WTC11 (cell line): Measurements from ENCODE around the gene GPC6.

ENCODE experiments used
- CREB1 ChIP-seq: sonication (generic); formaldehyde crosslinking; IDR thresholded peaks from 2 replicates; pipeline ENCODE4 v1.8.0; 2023; ENCODE audit warnings: mild to moderate bottlenecking, missing genetic modification reagents
- NFYB ChIP-seq: sonication (generic); formaldehyde crosslinking; conservative IDR thresholded peaks from 2 replicates; pipeline ENCODE4 v1.8.0; 2022; ENCODE audit warnings: low read depth, missing genetic modification reagents
- RELA ChIP-seq: sonication (generic); formaldehyde crosslinking; IDR thresholded peaks from 2 replicates; pipeline ENCODE4 v1.8.1; 2022; ENCODE audit warnings: missing genetic modification reagents, mild to moderate bottlenecking, borderline replicate concordance
- SMAD4 ChIP-seq: sonication (generic); formaldehyde crosslinking; IDR thresholded peaks from 2 replicates; pipeline ENCODE4 v1.8.0; 2022; ENCODE audit warnings: mild to moderate bottlenecking, missing genetic modification reagents
- TEAD4 ChIP-seq: sonication (generic); formaldehyde crosslinking; IDR thresholded peaks from 2 replicates; pipeline ENCODE4 v1.8.0; 2022; ENCODE audit warnings: mild to moderate bottlenecking, missing genetic modification reagents
- TF ChIP-seq, protein P1 (sequence below): fragments of 200-600 bp; IDR thresholded peaks from 2 replicates; pipeline ENCODE4 v1.8.0; 2022; ENCODE audit warnings: antibody characterized with exemption
- TF ChIP-seq, protein P2 (sequence below): sonication (generic); formaldehyde crosslinking; IDR thresholded peaks from 2 replicates; pipeline ENCODE4 v1.8.0; 2023; ENCODE audit warnings: missing genetic modification reagents
- TF ChIP-seq, protein P3 (sequence below): sonication (generic); formaldehyde crosslinking; IDR thresholded peaks from 2 replicates; pipeline ENCODE4 v1.8.0; 2023; ENCODE audit warnings: mild to moderate bottlenecking, missing genetic modification reagents

DNA sequence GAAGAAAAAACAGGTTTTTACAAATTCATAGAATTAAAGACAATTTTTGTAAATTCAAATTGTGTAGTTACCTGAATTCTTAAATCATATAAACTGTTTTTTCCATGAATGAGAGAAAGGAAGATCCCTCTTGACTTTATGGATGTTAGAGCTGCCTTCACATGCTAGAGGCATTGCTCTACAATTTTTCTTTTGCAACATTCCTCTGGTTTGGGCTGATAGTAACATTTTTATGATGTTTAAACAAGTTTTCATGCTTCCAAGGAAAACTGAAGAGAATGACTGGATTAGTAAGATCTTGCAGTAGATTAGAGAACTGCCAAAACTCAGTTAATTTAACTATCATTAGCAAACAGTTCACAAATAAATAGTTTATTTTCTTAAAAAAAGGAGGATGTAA, 250.6 kb downstream of the GPC6 start:
- no peak for TF ChIP-seq TEAD4 (CRISPR knock-in tag)
- TF ChIP-seq, protein P1, sequence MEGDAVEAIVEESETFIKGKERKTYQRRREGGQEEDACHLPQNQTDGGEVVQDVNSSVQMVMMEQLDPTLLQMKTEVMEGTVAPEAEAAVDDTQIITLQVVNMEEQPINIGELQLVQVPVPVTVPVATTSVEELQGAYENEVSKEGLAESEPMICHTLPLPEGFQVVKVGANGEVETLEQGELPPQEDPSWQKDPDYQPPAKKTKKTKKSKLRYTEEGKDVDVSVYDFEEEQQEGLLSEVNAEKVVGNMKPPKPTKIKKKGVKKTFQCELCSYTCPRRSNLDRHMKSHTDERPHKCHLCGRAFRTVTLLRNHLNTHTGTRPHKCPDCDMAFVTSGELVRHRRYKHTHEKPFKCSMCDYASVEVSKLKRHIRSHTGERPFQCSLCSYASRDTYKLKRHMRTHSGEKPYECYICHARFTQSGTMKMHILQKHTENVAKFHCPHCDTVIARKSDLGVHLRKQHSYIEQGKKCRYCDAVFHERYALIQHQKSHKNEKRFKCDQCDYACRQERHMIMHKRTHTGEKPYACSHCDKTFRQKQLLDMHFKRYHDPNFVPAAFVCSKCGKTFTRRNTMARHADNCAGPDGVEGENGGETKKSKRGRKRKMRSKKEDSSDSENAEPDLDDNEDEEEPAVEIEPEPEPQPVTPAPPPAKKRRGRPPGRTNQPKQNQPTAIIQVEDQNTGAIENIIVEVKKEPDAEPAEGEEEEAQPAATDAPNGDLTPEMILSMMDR: no peak
- TF ChIP-seq NFYB (CRISPR knock-in tag): no peak
- no peak for TF ChIP-seq CREB1
- no peak for TF ChIP-seq SMAD4
- TF ChIP-seq RELA: no peak
- TF ChIP-seq, protein P2, sequence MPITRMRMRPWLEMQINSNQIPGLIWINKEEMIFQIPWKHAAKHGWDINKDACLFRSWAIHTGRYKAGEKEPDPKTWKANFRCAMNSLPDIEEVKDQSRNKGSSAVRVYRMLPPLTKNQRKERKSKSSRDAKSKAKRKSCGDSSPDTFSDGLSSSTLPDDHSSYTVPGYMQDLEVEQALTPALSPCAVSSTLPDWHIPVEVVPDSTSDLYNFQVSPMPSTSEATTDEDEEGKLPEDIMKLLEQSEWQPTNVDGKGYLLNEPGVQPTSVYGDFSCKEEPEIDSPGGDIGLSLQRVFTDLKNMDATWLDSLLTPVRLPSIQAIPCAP (CRISPR knock-in tag): no peak
- TF ChIP-seq, protein P3, sequence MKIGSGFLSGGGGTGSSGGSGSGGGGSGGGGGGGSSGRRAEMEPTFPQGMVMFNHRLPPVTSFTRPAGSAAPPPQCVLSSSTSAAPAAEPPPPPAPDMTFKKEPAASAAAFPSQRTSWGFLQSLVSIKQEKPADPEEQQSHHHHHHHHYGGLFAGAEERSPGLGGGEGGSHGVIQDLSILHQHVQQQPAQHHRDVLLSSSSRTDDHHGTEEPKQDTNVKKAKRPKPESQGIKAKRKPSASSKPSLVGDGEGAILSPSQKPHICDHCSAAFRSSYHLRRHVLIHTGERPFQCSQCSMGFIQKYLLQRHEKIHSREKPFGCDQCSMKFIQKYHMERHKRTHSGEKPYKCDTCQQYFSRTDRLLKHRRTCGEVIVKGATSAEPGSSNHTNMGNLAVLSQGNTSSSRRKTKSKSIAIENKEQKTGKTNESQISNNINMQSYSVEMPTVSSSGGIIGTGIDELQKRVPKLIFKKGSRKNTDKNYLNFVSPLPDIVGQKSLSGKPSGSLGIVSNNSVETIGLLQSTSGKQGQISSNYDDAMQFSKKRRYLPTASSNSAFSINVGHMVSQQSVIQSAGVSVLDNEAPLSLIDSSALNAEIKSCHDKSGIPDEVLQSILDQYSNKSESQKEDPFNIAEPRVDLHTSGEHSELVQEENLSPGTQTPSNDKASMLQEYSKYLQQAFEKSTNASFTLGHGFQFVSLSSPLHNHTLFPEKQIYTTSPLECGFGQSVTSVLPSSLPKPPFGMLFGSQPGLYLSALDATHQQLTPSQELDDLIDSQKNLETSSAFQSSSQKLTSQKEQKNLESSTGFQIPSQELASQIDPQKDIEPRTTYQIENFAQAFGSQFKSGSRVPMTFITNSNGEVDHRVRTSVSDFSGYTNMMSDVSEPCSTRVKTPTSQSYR (CRISPR knock-in tag): no peak
